NCI-H774 (cell line): ENCODE results near the gene FRK.

Experiments used
- DNase-seq: peaks from one replicate; lab custom pipeline; 2025; lab: John Stamatoyannopoulos, UW

FRK gene

DNA sequence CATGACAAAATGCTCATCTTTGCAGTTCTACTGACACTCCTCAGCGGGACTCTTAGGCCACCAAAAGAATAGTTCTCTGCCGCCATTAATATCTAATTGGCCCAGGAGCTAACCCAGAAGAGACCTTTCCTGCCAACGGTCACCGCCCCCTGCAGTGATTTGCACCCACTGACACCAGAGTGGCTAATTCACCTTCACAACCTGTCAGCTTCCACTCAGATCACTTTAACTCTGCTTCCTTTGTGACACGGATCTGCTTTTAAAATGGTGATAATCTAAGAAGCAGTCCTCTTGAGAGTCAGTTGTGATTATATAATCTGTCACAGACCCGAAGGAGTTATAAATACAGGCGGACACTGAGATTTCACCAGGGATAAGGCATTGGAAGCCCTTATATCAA, 172.8 kb downstream of the FRK start:
- no peak for DNase-seq

DNA sequence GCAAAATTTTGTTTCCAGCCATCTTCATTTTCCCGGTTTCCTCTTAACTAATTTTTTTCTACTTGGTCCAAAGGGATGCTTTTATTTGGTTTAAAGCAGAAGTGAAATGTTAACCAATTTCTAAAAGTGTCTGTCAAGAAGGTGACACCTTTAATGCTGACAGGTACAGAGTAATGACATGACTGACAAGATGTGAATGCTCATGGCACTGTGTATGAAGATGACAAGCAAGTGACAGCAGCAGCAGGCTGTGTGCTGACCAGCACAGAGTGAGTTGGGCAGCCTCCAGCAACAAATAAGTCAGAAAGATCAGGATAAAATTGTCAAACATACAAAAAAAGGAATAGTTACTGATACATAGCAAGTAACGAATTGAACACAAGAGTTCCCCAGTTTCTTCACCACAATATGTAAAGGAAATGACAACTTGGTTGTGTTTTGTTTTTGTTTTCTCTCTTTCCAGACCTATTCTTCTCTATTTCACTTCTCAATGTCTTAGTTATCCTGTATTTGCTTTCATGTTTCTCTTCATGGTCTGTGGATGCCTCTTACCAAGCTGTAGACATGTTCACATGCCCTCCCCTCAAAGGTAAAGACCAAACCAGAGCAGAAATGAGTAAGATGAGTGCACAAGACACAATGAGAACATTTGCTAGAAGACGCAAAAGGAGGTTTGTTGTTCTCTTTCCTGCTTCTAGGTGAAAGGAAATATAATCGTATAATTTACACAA, 174.9 kb downstream of the FRK start:
- no peak for DNase-seq

GRCh38 chr6:115882771-115883170, 177.9 kb downstream of the FRK start:
- DNase-seq: no peak

- no peak for DNase-seq
Observed at GRCh38 chr6:115882174-115882573, 178.5 kb downstream of the FRK start.
